GM08714 (cell line): ENCODE measurements around the gene PADI1.

ENCODE experiments used
- H3K4me3 ChIP-seq: fragments of 200-500 bp; sonication (Bioruptor generic); 2 replicates; pipeline ENCODE4 v1.5.1; 2014; ENCODE audit warnings: mild to moderate bottlenecking, low read length, inconsistent platforms
- ZNF274 ChIP-seq: IDR thresholded peaks from 2 replicates; pipeline ENCODE4 v1.6.1; 2012; ENCODE audit warnings: mild to moderate bottlenecking, low read depth, low read length

The PADI1 gene

GRCh38 chr1:17286646-17287045 is 81.7 kb downstream of the PADI1 start:
- TF ChIP-seq ZNF274, result no peak
- no peak overlapping the region for H3K4me3 ChIP-seq

DNA sequence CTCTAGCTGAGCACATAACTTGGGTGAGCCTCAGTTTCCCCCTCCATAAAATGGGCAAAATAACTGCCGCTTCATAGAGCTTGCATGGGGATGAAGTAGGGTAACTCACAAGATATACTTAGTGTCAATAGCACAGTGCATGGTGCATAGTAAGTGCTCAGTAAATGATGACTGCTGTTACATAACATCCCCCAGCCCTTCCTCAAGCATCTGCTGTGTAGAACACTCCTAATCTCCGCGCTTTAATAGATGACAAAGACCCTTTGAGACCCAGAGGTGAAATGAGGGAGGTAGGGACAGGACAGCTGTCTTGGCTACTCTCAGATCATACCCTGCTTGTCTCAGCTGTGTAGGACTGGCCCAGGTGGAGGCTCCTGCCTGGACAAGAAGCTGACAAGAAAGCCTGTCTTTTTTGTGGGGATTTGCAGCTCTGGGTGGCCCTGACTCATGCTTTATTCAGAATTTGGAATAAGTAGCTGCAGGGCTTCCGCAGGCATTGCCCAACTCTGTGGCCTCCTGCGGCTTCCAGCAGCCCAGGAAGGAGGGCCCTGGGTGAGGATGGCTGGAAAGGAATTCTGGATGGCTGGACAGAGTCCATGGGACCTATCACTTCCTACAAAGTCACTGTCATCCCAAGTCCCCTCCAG is 82.3 kb downstream of the PADI1 start:
- no peak overlapping the region for H3K4me3 ChIP-seq
- TF ChIP-seq ZNF274, result no peak

- no peak for TF ChIP-seq ZNF274
- no peak overlapping the region for H3K4me3 ChIP-seq
Observed at GRCh38 chr1:17289721-17290120, 84.8 kb downstream of the PADI1 start.

GRCh38 chr1:17290553-17290952 is 85.6 kb downstream of the PADI1 start:
- no peak overlapping the region for H3K4me3 ChIP-seq
- TF ChIP-seq ZNF274, result no peak

DNA sequence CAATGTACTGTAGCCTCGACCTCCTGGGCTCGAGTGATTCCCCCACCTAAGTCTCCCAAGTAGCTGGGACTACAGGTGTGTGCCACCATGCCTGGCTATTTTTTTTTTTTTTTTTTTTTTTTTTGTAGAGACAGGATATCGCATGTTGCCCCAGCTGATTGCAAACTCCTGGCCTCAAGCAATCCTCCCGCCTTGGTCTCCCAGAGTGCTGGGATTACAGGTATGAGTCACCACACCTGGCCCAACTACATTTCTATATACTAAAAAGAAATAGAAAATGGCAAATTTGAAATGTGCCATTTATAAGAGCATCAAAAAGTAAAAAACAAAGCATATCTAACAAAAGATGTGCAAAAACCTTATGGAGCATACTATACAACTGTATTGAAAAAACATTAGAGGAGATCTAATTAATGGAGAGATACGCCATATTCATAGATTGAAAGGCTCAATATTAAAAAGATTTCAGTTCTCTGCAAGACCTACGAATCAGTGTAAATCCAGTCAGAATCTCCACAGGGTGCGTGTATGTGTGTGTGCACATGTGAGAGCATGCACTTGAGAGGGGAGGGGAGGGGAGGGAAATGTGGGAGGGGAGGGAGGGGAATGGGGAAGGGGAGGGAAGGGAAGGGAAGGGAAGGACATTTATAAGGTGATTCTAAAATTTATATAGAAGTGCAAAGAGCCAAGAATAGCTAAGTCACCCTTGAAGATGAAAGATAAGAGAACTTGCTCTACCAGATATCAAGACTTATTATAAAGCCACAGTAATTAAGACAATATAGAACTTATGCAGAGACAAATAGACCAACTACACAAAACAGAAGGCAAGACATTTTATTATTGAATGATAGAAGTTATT is 87.6 kb downstream of the PADI1 start:
- no peak overlapping the region for H3K4me3 ChIP-seq
- no peak for TF ChIP-seq ZNF274

GRCh38 chr1:17293681-17294425 is 88.9 kb downstream of the PADI1 start:
- TF ChIP-seq ZNF274, result no peak
- no peak overlapping the region for H3K4me3 ChIP-seq

DNA sequence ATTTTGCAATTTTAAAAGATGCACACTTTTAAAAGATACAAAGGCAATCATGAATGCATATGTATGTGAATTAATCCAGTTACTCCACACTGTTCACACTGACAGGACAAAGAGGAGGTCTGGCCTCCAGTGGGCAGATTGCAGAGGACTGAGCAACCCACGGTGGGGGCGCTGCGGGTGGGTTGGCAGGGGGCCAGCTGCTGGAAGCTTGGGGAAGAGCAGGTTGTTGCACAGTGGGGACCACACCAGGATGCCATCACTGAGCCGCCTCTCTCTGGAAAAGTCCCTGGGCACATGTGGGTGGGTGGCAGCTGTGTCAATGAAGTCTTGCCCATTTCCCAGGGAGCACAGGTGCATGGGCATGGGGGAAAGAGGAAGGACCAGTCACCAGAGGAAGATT is 90.4 kb downstream of the PADI1 start:
- TF ChIP-seq ZNF274, result no peak
- no peak overlapping the region for H3K4me3 ChIP-seq
